GM21723 (cell line): ENCODE measurements around the gene BMP10.

ENCODE experiments used
- ATAC-seq: cut with Tn5 transposase; IDR thresholded peaks from one replicate; pipeline ENCODE4 v1.9.1; 2021; ENCODE audit warnings: mild to moderate bottlenecking, moderate library complexity; ENCODE audit not compliant: unreplicated experiment

BMP10 gene, protein sequence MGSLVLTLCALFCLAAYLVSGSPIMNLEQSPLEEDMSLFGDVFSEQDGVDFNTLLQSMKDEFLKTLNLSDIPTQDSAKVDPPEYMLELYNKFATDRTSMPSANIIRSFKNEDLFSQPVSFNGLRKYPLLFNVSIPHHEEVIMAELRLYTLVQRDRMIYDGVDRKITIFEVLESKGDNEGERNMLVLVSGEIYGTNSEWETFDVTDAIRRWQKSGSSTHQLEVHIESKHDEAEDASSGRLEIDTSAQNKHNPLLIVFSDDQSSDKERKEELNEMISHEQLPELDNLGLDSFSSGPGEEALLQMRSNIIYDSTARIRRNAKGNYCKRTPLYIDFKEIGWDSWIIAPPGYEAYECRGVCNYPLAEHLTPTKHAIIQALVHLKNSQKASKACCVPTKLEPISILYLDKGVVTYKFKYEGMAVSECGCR

GRCh38 chr2:68871159-68871764 is at the start of gene BMP10:
Gene BMP10 (minus strand): TSS chr2:68871397. CDS start chr2:68871358, 39 bp downstream.
- no peak for ATAC-seq

GRCh38 chr2:68920481-68921170 is 49.4 kb upstream of the BMP10 start:
- no peak for ATAC-seq

DNA sequence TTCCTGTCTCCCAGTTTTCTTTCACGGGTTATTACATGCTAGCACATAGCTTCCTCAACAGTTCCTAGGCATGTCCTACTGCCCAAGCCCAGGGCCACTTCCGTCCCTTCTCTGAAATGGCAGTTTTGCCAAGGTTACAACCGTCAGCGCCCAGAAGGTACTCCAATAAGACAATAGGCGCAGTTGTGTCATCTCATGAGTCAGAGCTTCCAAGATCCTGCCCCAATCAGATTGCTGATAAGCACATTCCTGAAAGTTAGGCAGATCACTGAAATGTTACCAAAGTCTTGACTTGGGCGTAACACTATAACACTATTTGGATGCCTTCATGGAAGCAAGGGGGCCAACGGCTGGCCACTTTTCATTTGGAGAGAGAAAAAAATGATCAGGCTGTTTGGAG is 47.3 kb upstream of the BMP10 start:
- no peak for ATAC-seq

DNA sequence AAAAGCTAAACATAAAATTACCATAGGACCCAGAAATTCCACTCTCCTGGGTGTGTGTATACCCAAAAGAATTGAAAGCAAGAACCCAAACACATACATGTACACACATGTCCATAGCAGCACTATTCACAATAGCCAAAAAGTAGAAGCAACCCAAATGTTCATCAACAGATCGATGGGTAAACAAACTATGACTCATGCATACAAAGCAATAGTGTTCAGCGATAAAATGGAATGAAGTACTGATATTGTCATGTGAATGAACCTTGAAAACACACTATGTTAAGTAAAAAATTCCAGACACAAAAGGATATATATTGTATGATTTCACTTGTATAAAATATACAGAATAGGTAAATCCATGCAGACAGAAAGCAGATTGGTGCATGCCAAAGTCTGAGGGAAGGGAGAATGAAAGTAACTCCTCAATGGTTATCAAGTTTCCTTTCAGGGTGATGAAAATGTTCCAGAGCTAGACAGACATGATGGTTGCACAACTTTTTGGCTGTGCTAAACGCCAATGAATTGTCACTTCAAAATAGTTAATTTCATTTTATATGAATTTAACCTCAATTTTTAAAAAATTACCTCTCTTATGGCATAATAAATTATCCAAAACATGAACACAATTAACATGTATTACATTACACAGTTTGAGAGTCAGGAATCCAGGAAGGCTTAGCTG is 46.0 kb upstream of the BMP10 start:
- no peak for ATAC-seq

DNA sequence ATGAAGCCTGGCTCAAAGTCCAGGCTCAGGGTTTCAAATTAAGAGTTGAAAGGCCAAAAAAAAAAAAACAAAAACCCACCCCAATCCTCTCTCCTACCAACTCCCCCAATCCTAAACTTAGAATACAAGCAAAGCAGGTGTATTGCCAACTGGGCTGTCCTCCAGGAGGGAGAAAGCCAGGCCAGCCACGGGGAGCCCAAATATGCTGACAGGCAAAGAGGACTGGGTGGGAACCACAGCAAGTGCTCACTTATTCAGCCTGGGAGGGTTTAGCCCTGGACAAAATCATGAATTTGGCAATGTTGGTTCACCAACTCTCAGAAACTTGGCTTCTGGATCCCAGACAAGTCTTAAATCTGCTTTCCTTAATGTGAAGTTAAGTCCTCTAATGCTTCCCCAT is 45.0 kb upstream of the BMP10 start:
- ATAC-seq = no peak

- no peak for ATAC-seq
Observed at GRCh38 chr2:68915393-68915792, 44.2 kb upstream of the BMP10 start.

- no peak for ATAC-seq
Observed at GRCh38 chr2:68913359-68913758, 42.2 kb upstream of the BMP10 start.

- no peak for ATAC-seq
Observed at GRCh38 chr2:68912732-68913131, 41.5 kb upstream of the BMP10 start.

- no peak for ATAC-seq
Observed at GRCh38 chr2:68912111-68912510, 40.9 kb upstream of the BMP10 start.

DNA sequence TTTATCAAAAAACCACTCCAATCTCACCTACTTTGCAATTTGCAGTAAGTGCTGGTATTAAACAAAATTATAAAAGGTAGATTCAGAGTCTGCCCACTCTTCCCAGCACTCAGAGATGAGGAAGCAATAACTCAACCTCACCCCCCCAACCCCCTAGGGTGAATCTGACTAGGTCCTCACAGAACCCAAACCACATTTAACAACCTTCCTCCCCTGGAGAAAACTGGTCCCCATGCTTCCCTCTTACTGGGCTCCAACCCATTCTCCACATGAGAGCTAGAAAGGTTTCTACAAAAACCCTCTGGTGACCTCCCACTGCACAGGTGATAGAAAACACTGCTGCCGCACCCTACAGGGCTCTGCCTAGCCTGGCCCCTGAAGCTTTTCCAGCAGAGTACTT is 40.5 kb upstream of the BMP10 start:
- ATAC-seq = no peak

DNA sequence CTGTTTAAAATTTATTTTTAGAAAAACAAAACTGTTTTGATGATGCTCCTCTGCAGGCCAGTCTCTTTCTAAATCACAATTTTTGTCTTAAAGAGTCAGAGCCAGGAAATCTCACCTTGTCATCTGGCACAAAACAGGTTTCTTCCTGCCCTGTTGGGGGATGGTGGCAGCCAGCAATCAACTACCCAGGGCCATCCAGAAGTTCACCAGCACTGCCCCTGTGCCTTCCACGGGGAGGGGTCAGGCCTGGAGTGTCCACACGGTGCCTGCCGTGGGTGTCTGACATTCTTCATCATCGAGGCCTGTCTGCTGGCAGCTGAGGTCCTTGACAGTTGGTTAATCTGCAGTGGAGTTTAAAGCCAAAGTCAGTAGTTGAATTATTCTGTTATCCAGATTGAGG is 40.0 kb upstream of the BMP10 start:
- no peak for ATAC-seq

DNA sequence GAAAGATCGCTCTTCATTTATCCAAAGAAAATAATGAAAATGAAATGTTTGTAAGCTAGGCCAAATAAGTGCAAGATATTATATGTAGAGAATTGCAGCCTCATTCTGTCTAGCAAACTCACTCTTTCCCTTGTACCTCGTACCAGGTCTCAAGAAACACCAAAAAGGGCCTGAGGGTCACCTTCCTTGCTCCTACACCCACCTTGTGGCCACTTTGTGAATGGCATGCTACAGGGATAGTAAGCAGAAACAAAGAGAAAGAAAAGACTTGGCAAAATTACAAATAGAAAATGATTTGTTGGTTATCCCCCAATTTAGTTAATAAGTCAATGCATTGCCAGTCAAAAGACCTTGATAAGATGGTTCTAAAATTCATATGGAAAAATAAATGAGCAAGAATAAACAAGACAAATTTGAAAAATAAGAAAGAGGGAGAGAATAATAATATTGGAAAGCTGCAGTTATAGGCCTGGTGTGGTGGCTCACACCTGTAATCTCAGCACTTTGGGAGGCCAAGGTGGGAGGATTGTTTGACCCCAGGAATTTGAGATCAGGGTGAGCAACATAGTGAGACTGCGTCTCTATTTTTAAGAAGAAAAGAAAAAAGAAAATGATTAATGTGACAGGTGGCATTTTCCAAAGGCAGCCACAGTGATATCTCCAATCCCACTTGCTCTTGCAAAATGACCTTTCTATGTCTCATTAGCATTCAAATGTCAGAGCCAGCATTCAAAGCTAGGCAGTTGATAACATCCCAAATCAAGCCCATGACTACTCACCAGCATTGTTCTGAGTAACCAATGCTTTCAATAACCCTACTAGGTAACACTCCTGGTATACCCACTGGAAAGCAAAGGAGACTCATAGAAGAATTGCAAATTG is 38.8 kb upstream of the BMP10 start:
- peak; percentile 47 for ATAC-seq

GRCh38 chr2:68908392-68908970 is 37.3 kb upstream of the BMP10 start:
- ATAC-seq = peak; percentile 94

- peak; percentile 21 for ATAC-seq
Observed at GRCh38 chr2:68907920-68908253, 36.7 kb upstream of the BMP10 start.

GRCh38 chr2:68907232-68907919 is 36.2 kb upstream of the BMP10 start:
- no peak for ATAC-seq

- ATAC-seq = no peak
Observed at GRCh38 chr2:68906716-68907115, 35.5 kb upstream of the BMP10 start.

- no peak for ATAC-seq
Observed at GRCh38 chr2:68905116-68905515, 33.9 kb upstream of the BMP10 start.

- ATAC-seq = no peak
Observed at GRCh38 chr2:68901561-68901960, 30.4 kb upstream of the BMP10 start.

- ATAC-seq = no peak
Observed at GRCh38 chr2:68901199-68901514, 30.0 kb upstream of the BMP10 start.
